Measurements from ENCODE around the gene TNNI3K.

DNA sequence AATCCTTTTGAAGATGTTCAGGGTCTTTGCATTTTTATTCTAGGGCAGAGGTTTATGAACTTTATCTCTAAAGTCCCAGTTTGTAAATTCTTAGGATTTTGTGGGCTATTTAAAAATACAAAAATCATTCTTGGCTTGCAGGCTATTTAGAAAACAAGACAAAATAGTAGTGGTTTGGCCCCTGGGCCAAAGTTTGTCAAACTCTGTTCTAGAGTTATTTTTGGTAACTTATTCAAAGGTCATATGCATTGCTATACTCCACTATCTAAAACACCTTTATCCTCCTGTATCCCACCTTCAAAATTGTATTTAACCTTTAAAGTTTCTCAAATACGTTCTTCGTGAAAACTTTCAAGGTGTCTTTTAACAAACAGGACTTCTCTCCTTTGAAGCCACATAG, 352.7 kb downstream of the TNNI3K start:
- TF ChIP-seq CTCF (optimal IDR thresholded peaks at IDR 0.05 in 1 of 3, IDR thresholded peaks at IDR 0.05 in 1 of 3, conservative IDR thresholded peaks at IDR 0.05 in 1 of 3; ENCODE audit: extremely low read depth in 1 of 3, insufficient read depth in 2 of 3, low read length in 3 of 3) (no peak), EZH2 (IDR thresholded peaks at IDR 0.05; ENCODE audit: low read length) (no peak)
